Liver (tissue), 3 donors: ENCODE results near the gene DAAM1.

Experiments used
- CTCF ChIP-seq: fragments of 150-350 bp; IDR thresholded peaks from 2 replicates; pipeline ENCODE4 v1.5.1; 2017; ENCODE audit warnings: improper control_type of control experiment, low read depth, low read length; ENCODE audit not compliant: missing input control
- HNF4A ChIP-seq, 2 donors: conservative IDR thresholded peaks; 2 replicates each; pipeline ENCODE4 v1.6.1; 2016; ENCODE audit warnings: antibody characterized with exemption in 2 of 2, mild to moderate bottlenecking in 2 of 2
- JUND ChIP-seq, 2 donors: IDR thresholded peaks; 2 replicates each; pipeline ENCODE4 v1.6.1; 2016; ENCODE audit warnings: antibody characterized with exemption in 2 of 2
- RAD21 ChIP-seq, 2 donors: IDR thresholded peaks; 2 replicates each; pipeline ENCODE4 v1.6.1; 2016; ENCODE audit warnings: antibody characterized with exemption in 2 of 2, mild to moderate bottlenecking in 2 of 2
- SP1 ChIP-seq: IDR thresholded peaks from 2 replicates; pipeline ENCODE4 v1.6.1; 2018; ENCODE audit warnings: antibody characterized with exemption, mild to moderate bottlenecking
- donor health status: healthy.
- donor health status: healthy.

GRCh38 chr14:59148334-59148900 is 40.0 kb upstream of the DAAM1 start:
- TF ChIP-seq HNF4A (conservative IDR thresholded peaks at IDR 0.05) = no peak
- no peak for TF ChIP-seq SP1
- no peak for TF ChIP-seq CTCF
- no peak for TF ChIP-seq JUND (IDR thresholded peaks at IDR 0.05)
- no peak for TF ChIP-seq RAD21 (IDR thresholded peaks at IDR 0.05)
